Keratinocyte (primary cell): ENCODE data around the gene CSNK1A1.

Source experiments
- CTCF ChIP-seq, 3 experiments: IDR thresholded peaks in 1 of 3; conservative IDR thresholded peaks in 1 of 3; optimal IDR thresholded peaks in 1 of 3; 2 replicates in 2 of 3; 3 replicates in 1 of 3; pipeline versions ENCODE3 to v1.5.1; 2011; ENCODE audit warnings: low read length in 3 of 3, mild to moderate bottlenecking in 3 of 3, moderate library complexity in 2 of 3, control low read depth in 1 of 3, inconsistent platforms in 1 of 3; ENCODE audit not compliant: insufficient read depth in 2 of 3; ENCODE audit errors: extremely low read depth in 1 of 3
- EZH2 ChIP-seq: IDR thresholded peaks from one replicate; pipeline ENCODE4 v1.6.1; 2012; ENCODE audit warnings: inconsistent platforms, mild to moderate bottlenecking, low read length, moderate library complexity

- TF ChIP-seq EZH2 = no peak
- TF ChIP-seq CTCF (optimal IDR thresholded peaks at IDR 0.05 in 1 of 3, IDR thresholded peaks at IDR 0.05 in 1 of 3, conservative IDR thresholded peaks at IDR 0.05 in 1 of 3; ENCODE audit: extremely low read depth in 1 of 3, insufficient read depth in 2 of 3, low read length in 3 of 3) = no peak
These were observed 94.4 kb downstream of the CSNK1A1 start for GRCh38 chr5:149456597-149457392.
